OCI-LY1 (cell line): Measurements from ENCODE around the gene TREML1.

Experiments used
- H2AFZ ChIP-seq: fragments of 200-600 bp; sonication (generic), shearing (Covaris generic); 2 replicates; pipeline ENCODE4 v1.6.0; 2014; ENCODE audit warnings: antibody characterized with exemption, mild to moderate bottlenecking, low read length
- H3F3A ChIP-seq: fragments of 200-600 bp; sonication (generic), shearing (Covaris generic); 2 replicates; pipeline ENCODE4 v1.6.0; 2014; ENCODE audit warnings: mild to moderate bottlenecking, antibody characterized with exemption, low read length, moderate library complexity; ENCODE audit not compliant: insufficient read depth
- H3K27ac ChIP-seq: fragments of 200-600 bp; sonication (generic); 2 replicates; pipeline ENCODE4 v1.5.1; 2014; ENCODE audit warnings: low read length, mixed run types, mild to moderate bottlenecking, low read depth; ENCODE audit not compliant: poor library complexity, severe bottlenecking
- H3K27me3 ChIP-seq: fragments of 200-600 bp; sonication (generic); 2 replicates; pipeline ENCODE4 v1.6.0; 2014; ENCODE audit warnings: antibody characterized with exemption, mild to moderate bottlenecking, low read length, moderate library complexity; ENCODE audit not compliant: insufficient read depth
- H3K36me3 ChIP-seq: fragments of 200-600 bp; sonication (generic); 2 replicates; pipeline ENCODE4 v1.6.1; 2014; ENCODE audit warnings: mild to moderate bottlenecking, antibody characterized with exemption, low read length, moderate library complexity, mixed read lengths; ENCODE audit not compliant: insufficient read depth
- H3K4me1 ChIP-seq: fragments of 200-600 bp; sonication (generic); 2 replicates; pipeline ENCODE4 v1.5.1; 2014; ENCODE audit warnings: mild to moderate bottlenecking, low read length, moderate library complexity; ENCODE audit not compliant: insufficient read depth, severe bottlenecking
- H3K4me2 ChIP-seq: fragments of 200-600 bp; sonication (generic), shearing (Covaris generic); 2 replicates; pipeline ENCODE4 v1.6.1; 2014; ENCODE audit warnings: low read length
- H3K4me3 ChIP-seq: fragments of 200-600 bp; sonication (generic); 2 replicates; pipeline ENCODE4 v1.5.1; 2014; ENCODE audit warnings: low read length, low read depth, mild to moderate bottlenecking, mixed read lengths; ENCODE audit not compliant: poor library complexity, severe bottlenecking
- H3K79me2 ChIP-seq: fragments of 200-600 bp; shearing (Covaris generic); 2 replicates; pipeline ENCODE4 v1.6.1; 2016; ENCODE audit warnings: mixed run types, low read length, mixed read lengths; ENCODE audit not compliant: insufficient read depth
- H3K9ac ChIP-seq: fragments of 200-600 bp; sonication (generic), shearing (Covaris generic); 2 replicates; pipeline ENCODE4 v1.6.1; 2014; ENCODE audit warnings: mild to moderate bottlenecking, low read length, mixed read lengths
- H3K9me2 ChIP-seq: fragments of 200-600 bp; sonication (generic), shearing (Covaris generic); 2 replicates; pipeline ENCODE4 v1.6.1; 2014; ENCODE audit warnings: low read depth, mild to moderate bottlenecking, low read length, mixed read lengths
- H3K9me3 ChIP-seq: fragments of 200-600 bp; shearing (Covaris generic); 2 replicates; pipeline ENCODE4 v1.6.1; 2014; ENCODE audit warnings: low read length, mixed read lengths
- H4K20me1 ChIP-seq: fragments of 200-600 bp; sonication (generic), shearing (Covaris generic); 2 replicates; pipeline ENCODE4 v1.6.0; 2016; ENCODE audit warnings: mild to moderate bottlenecking, low read length; ENCODE audit not compliant: insufficient read depth
- CTCF ChIP-seq: fragments of 200-600 bp; sonication (generic), shearing (Covaris generic); IDR thresholded peaks from 2 replicates; pipeline ENCODE4 v1.5.1; 2017; ENCODE audit warnings: mild to moderate bottlenecking, antibody characterized with exemption, low read length, moderate library complexity, mixed read lengths
- EZH2 ChIP-seq: fragments of 200-600 bp; sonication (generic), shearing (Covaris generic); IDR thresholded peaks from 2 replicates; pipeline ENCODE4 v1.8.0; 2017; ENCODE audit warnings: borderline replicate concordance, mixed run types, mild to moderate bottlenecking, antibody characterized with exemption, low read length, moderate library complexity, mixed read lengths

The TREML1 gene

DNA sequence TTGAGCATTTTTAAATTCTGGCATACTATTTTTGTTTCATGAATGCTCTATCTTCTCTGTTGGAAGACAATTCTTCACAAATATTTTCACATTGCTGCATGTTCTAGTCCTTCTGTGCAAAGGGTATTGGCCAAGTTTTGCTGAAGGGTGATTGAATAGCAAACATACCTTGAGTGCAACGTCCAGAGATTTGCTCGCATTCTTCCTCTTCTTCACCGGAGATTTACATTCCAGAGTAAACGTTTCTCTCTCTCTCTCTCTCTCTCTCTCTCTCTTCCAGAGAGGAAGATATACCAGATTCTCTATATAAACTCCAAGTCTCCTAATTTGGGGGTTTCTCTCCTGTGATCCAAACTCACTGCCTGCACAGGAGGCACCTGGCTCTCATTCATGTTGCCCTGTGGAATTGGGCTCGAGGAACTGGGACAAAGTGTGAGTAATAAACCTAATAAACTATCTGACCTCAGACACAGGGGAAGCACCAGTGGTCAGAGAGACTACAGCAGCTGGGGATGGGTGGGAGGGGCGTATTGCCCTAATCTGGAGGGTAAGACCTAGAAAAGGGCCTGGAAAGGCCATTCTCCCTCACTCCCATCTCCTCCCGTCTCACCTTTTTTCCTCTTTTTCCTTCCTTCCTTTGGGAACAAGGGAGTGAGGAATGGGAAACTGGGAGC lies 1.1 kb upstream of the TREML1 start:
- H3K27ac ChIP-seq = no peak overlapping the region
- H3K9me2 ChIP-seq = no peaks in the 10 kb centered on the region
- no peaks in the 10 kb centered on the region for H3K4me1 ChIP-seq
- no peaks in the 10 kb centered on the region for H3K36me3 ChIP-seq
- H2AFZ ChIP-seq = no peak overlapping the region
- TF ChIP-seq EZH2 (no peak), CTCF (no peak)
- no peaks in the 10 kb centered on the region for H3K27me3 ChIP-seq
- H3K4me2 ChIP-seq = no peak overlapping the region
- no peaks in the 10 kb centered on the region for H4K20me1 ChIP-seq
- H3K4me3 ChIP-seq = no peak overlapping the region
- H3K9me3 ChIP-seq = no peaks in the 10 kb centered on the region
- no peaks in the 10 kb centered on the region for H3F3A ChIP-seq
- no peaks in the 10 kb centered on the region for H3K79me2 ChIP-seq
- no peak overlapping the region for H3K9ac ChIP-seq

- no peaks in the 10 kb centered on the region for H3K9me2 ChIP-seq
- TF ChIP-seq EZH2 (no peak), CTCF (no peak)
- no peak overlapping the region for H3K27ac ChIP-seq
- H3K27me3 ChIP-seq = no peaks in the 10 kb centered on the region
- H3K9me3 ChIP-seq = no peaks in the 10 kb centered on the region
- no peak overlapping the region for H2AFZ ChIP-seq
- H3K4me2 ChIP-seq = no peak overlapping the region
- H4K20me1 ChIP-seq = no peaks in the 10 kb centered on the region
- H3K4me3 ChIP-seq = no peak overlapping the region
- H3K4me1 ChIP-seq = no peaks in the 10 kb centered on the region
- H3K36me3 ChIP-seq = no peaks in the 10 kb centered on the region
- no peaks in the 10 kb centered on the region for H3F3A ChIP-seq
- H3K9ac ChIP-seq = no peak overlapping the region
- no peaks in the 10 kb centered on the region for H3K79me2 ChIP-seq
Measured at GRCh38 chr6:41153451-41153850, 696 bp downstream of the TREML1 start.

GRCh38 chr6:41150671-41151070 lies 3.5 kb downstream of the TREML1 start:
- Histone ChIP-seq H3K9me3 (no peaks in the 10 kb centered on the region), H3K79me2 (no peaks in the 10 kb centered on the region), H3K9ac (no peak overlapping the region), H3K27ac (no peak overlapping the region), H3K36me3 (no peaks in the 10 kb centered on the region), H3K4me3 (no peak overlapping the region), H3F3A (no peaks in the 10 kb centered on the region), H3K27me3 (no peaks in the 10 kb centered on the region), H3K4me2 (no peak overlapping the region), H4K20me1 (no peaks in the 10 kb centered on the region), H3K9me2 (no peaks in the 10 kb centered on the region), H2AFZ (no peak overlapping the region), H3K4me1 (no peaks in the 10 kb centered on the region)
- TF ChIP-seq EZH2 = no peak
- TF ChIP-seq CTCF = no peak
